ENCODE results near the gene COG5.

GRCh38 chr7:107442678-107443077, 121.0 kb downstream of the COG5 start:
- TF ChIP-seq CTCF (IDR thresholded peaks at IDR 0.05) (no peak), POLR2A (IDR thresholded peaks at IDR 0.05) (no peak)
